GM10266 (cell line): ENCODE measurements around the gene HS6ST1.

Experiments used
- DNase-seq: peaks from one replicate; pipeline ENCODE4 v3.0.0; 2012; ENCODE audit errors: extremely low spot score
- TF ChIP-seq, protein P1 (sequence below): IDR thresholded peaks from 2 replicates; pipeline ENCODE4 v1.5.1; 2012; ENCODE audit warnings: mild to moderate bottlenecking, low read depth; ENCODE audit not compliant: control insufficient read depth, insufficient read depth; ENCODE audit errors: missing control alignments

Gene HS6ST1

DNA sequence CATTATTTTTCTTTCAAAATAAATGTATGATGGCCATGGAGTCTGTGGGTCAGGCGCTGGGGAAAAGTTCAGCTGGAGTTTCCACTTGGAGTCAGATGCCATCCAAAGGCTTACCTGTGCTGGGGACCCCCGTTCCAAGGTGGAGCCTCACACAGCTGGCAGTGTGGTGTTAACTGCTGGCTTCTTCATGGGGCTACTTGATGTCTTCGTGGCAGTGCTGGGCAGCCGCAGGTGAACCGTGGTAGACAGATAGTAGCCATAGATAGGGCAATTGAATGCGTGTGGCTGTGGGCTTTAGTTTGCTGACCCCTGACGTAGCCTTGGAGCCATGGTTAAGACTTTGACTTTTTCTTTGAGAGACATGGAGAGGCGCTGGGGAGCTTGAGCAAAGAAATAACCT lies 83.1 kb downstream of the HS6ST1 start:
- TF ChIP-seq, protein P1, sequence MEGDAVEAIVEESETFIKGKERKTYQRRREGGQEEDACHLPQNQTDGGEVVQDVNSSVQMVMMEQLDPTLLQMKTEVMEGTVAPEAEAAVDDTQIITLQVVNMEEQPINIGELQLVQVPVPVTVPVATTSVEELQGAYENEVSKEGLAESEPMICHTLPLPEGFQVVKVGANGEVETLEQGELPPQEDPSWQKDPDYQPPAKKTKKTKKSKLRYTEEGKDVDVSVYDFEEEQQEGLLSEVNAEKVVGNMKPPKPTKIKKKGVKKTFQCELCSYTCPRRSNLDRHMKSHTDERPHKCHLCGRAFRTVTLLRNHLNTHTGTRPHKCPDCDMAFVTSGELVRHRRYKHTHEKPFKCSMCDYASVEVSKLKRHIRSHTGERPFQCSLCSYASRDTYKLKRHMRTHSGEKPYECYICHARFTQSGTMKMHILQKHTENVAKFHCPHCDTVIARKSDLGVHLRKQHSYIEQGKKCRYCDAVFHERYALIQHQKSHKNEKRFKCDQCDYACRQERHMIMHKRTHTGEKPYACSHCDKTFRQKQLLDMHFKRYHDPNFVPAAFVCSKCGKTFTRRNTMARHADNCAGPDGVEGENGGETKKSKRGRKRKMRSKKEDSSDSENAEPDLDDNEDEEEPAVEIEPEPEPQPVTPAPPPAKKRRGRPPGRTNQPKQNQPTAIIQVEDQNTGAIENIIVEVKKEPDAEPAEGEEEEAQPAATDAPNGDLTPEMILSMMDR: no peak
- DNase-seq: no peak

DNA sequence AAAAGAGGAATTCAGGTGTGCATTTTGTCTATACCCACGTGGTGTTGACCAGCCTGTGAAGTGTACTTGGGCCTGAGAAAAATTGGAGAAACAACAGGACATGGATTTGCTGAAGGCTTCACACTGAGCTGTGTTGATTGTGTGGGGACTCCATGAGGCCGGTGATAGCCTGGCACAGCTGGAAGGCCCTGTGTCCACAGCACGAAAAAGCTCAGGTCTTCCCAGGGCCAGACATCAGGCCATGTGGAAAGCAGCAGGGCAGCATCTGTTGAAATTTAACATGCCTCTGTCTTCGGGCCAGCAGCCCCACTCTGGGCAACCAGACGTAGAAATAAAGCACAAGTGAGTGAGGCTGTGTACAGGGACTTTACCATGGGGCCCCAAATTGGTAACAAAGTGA lies 84.1 kb downstream of the HS6ST1 start:
- DNase-seq: no peak
- TF ChIP-seq, protein P1: no peak

DNA sequence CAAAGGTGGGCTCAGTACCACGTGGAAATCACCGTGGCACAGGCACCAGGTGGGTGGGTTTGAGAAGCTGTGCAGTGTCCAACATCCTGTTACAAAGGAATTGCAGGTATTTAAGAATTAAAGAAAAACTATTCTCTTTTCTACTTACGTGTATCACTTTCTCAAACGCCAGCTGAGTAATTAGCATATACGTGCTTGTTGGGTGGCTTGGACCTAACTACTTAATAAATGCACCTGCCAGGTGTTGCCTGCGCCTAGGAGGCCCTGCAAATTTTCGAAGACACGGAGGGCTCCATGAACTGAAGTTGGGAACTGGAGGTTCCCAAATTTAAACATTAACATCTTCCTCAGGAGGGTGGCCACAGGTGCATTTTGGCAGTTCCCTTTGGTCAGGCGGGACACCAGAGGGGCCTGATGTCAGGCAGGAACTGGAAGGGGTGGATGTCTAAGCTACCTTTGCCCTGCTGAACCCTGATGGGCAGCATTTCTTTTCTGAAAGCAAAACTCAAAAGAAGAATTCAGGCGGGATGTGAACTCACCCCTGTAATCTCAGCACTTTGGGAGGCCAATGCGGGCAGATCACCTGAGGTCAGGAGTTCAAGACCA lies 84.8 kb downstream of the HS6ST1 start:
- TF ChIP-seq, protein P1: no peak
- DNase-seq: no peak

DNA sequence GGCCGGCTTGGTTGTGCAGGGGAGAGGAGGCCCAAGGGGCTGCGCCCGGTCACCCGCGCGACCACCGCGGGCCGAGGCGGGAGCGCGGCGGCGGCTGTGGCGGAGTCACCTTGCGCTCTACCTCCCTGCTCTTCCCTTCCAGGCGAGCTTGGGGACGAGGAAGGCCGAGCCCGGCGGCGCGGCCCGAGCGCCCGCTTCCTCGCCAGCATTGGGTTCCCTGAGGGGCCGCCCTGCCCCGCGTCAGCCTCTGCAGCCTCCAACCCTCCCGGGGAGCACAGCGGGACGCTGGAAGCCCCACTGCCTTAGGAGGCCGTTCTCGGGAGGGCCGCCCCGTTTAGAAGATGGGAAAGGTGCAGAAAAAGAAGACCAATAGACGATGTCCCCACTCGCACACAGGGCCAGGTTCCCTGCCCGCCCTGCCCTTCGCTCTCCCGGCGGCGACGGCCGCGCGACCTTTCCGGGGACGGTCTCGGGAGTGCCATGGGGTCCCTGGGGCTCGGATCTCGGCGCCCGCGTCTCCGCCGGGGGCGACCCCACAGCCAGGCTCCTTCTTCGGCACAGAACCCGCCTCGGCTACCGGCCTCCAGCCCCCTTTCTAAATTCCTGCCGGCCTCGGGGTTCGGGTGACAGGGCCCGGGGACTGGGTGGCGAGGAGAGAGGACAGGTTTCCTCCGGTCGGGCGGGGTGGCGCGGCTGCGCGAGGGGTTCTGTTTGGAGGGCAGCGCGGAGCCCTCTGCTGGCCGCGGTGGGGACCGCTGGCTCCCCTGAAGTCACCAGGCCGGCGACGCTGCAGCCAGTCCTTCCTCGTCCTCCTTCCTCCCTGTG lies 85.5 kb downstream of the HS6ST1 start:
- TF ChIP-seq, protein P1: peak; percentile 91
- peak; percentile 95 for DNase-seq

DNA sequence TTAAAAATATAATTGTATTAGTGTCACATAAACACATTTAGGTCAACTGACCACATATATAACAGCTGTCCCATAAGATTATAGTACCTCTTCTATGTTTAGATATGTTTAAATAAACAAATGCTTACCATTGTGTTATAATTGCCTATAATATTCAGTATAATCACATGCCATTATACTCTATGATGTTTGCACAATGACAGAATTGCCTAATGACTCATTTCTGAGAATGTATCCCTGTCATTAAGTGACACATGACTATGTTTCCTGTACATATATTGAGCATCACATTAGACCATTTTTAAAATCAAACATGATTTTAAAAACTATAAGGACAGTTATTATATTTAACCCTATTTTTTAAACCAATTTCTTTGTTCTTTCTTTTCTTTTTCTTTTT lies 89.8 kb downstream of the HS6ST1 start:
- no peak for DNase-seq
- TF ChIP-seq, protein P1: no peak

DNA sequence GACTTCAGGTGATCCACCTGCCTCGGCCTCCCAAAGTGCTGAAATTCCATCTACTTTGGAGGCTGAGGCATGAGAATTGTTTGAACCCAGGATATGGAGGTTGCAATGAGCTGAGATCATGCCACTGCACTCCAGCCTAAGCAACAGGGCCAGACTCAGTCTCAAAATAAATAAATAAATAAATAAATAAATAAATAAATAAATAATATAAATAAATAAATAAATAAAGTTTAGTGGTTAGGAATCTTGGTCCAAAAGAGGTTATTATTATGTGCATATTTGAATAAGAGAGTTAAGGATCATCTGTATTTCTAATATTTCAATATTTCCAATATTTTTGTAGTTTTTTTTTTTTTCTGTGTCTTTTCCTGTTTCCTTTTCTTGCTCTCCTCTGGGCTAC lies 90.8 kb downstream of the HS6ST1 start:
- no peak for DNase-seq
- TF ChIP-seq, protein P1: no peak

DNA sequence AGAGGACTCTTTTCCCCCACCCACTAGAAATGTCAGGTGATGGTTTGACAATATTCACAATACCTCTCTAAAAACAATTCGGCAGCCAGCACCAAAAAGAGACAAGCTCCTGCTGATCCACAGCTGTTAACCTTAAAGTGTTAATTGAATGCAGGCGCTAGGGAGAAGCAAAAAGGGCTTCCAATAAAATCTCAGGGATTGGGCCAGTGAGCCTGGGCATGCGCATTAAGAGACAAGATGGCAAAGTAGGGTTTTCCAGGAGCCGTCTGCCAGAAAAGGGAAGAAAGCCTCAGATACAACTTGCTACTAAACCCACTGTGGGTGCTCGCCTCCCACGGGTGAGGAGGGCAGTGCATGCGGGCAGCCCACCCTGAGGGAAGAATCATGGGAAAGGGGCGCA lies 98.8 kb downstream of the HS6ST1 start:
- TF ChIP-seq, protein P1: no peak
- no peak for DNase-seq
